ENCODE results near the gene BCAP29. TPM values are rescaled to one million over a fixed set of nuclear protein-coding genes. Genes with fewer than 3 reads are reported as not detected.

Gene BCAP29
- total RNA-seq, 1 donor from 2014 or later, result 103 TPM

- Mint-ChIP-seq H3K9me3 (peaks cover 3% of the 10 kb centered on the region), H3K27ac (no peak overlapping the region), H3K4me1 (no peaks in the 10 kb centered on the region), H3K36me3 (no peaks in the 10 kb centered on the region), H3K27me3 (ENCODE audit: insufficient read depth, low read depth) (no peaks in the 10 kb centered on the region), H3K4me3 (no peak overlapping the region)
- no peaks in the 10 kb centered on the region for H3K4me1 ChIP-seq
- TF ChIP-seq CTCF (IDR thresholded peaks at IDR 0.05) (peak; percentile 11), EZH2phosphoT487 (IDR thresholded peaks at IDR 0.05) (no peak)
- no peak for DNase-seq (ENCODE audit: low spot score)
- no peaks in the 10 kb centered on the region for H4K20me1 ChIP-seq (ENCODE audit: low read depth)
- no peak overlapping the region for H3K4me3 ChIP-seq
- H3K36me3 ChIP-seq, result no peaks in the 10 kb centered on the region
- H3K27ac ChIP-seq, result no peak overlapping the region
- no peak overlapping the region for H2AFZ ChIP-seq (replicated peaks)
- H3K27me3 ChIP-seq, result no peaks in the 10 kb centered on the region
- no peak overlapping the region for H3K9ac ChIP-seq
- H3K9me3 ChIP-seq (ENCODE audit: low read depth), result no peaks in the 10 kb centered on the region
- H3K4me2 ChIP-seq, result no peak overlapping the region
- H3F3A ChIP-seq (ENCODE audit: low read depth), result no peaks in the 10 kb centered on the region
- H3K79me2 ChIP-seq (ENCODE audit: low read depth), result no peaks in the 10 kb centered on the region
These were observed 63.4 kb downstream of the BCAP29 start for GRCh38 chr7:107643407-107643806.

- Mint-ChIP-seq H3K27me3 (ENCODE audit: insufficient read depth, low read depth) (no peaks in the 10 kb centered on the region), H3K9me3 (peaks cover 3% of the 10 kb centered on the region), H3K27ac (no peak overlapping the region), H3K4me1 (no peaks in the 10 kb centered on the region), H3K36me3 (no peaks in the 10 kb centered on the region), H3K4me3 (no peak overlapping the region)
- H4K20me1 ChIP-seq (ENCODE audit: low read depth), result no peaks in the 10 kb centered on the region
- H3K4me1 ChIP-seq, result no peaks in the 10 kb centered on the region
- H3K27me3 ChIP-seq, result no peaks in the 10 kb centered on the region
- no peaks in the 10 kb centered on the region for H3F3A ChIP-seq (ENCODE audit: low read depth)
- H3K27ac ChIP-seq, result no peak overlapping the region
- TF ChIP-seq EZH2 (IDR thresholded peaks at IDR 0.05) (no peak), CTCF (IDR thresholded peaks at IDR 0.05) (no peak), EZH2phosphoT487 (IDR thresholded peaks at IDR 0.05) (no peak)
- H3K4me2 ChIP-seq, result no peak overlapping the region
- no peaks in the 10 kb centered on the region for H3K79me2 ChIP-seq (ENCODE audit: low read depth)
- H3K9me3 ChIP-seq (ENCODE audit: low read depth), result no peaks in the 10 kb centered on the region
- no peak overlapping the region for H2AFZ ChIP-seq (replicated peaks)
- H3K36me3 ChIP-seq, result no peaks in the 10 kb centered on the region
- no peak overlapping the region for H3K9ac ChIP-seq
- no peak for DNase-seq (ENCODE audit: low spot score)
- no peak overlapping the region for H3K4me3 ChIP-seq
These were observed 63.9 kb downstream of the BCAP29 start for GRCh38 chr7:107643938-107644308.

- Histone ChIP-seq H3K9ac (no peak overlapping the region), H4K20me1 (ENCODE audit: low read depth) (no peaks in the 10 kb centered on the region), H3K4me2 (no peak overlapping the region), H2AFZ (replicated peaks) (no peak overlapping the region), H3K27me3 (no peaks in the 10 kb centered on the region), H3K27ac (no peak overlapping the region), H3K79me2 (ENCODE audit: low read depth) (no peaks in the 10 kb centered on the region), H3K36me3 (no peaks in the 10 kb centered on the region), H3K4me3 (no peak overlapping the region), H3K4me1 (no peaks in the 10 kb centered on the region), H3F3A (ENCODE audit: low read depth) (no peaks in the 10 kb centered on the region), H3K9me3 (ENCODE audit: low read depth) (no peaks in the 10 kb centered on the region)
- Mint-ChIP-seq H3K27ac (no peak overlapping the region), H3K9me3 (peaks cover 3% of the 10 kb centered on the region), H3K27me3 (ENCODE audit: insufficient read depth, low read depth) (no peaks in the 10 kb centered on the region), H3K4me3 (no peak overlapping the region), H3K4me1 (no peaks in the 10 kb centered on the region), H3K36me3 (no peaks in the 10 kb centered on the region)
- DNase-seq (ENCODE audit: low spot score), result no peak
- no peak for TF ChIP-seq EZH2phosphoT487 (IDR thresholded peaks at IDR 0.05)
- TF ChIP-seq EZH2 (IDR thresholded peaks at IDR 0.05), result no peak
- no peak for TF ChIP-seq CTCF (IDR thresholded peaks at IDR 0.05)
These were observed 64.4 kb downstream of the BCAP29 start for GRCh38 chr7:107644309-107644974.
